NCI-H345 treated with DMSO at 0.1 percent for 48 hours (cell line): ENCODE results near the gene TRAF7.
"Not testable (repeated sequence)": the region's sequence is repeated elsewhere in the genome, so short reads cannot be mapped to it uniquely, and the experiment has no call there.

ENCODE experiments used
- DNase-seq: peaks from one replicate; lab custom pipeline; 2025; ENCODE audit not compliant: unreplicated experiment; lab: John Stamatoyannopoulos, UW

The TRAF7 gene

DNA sequence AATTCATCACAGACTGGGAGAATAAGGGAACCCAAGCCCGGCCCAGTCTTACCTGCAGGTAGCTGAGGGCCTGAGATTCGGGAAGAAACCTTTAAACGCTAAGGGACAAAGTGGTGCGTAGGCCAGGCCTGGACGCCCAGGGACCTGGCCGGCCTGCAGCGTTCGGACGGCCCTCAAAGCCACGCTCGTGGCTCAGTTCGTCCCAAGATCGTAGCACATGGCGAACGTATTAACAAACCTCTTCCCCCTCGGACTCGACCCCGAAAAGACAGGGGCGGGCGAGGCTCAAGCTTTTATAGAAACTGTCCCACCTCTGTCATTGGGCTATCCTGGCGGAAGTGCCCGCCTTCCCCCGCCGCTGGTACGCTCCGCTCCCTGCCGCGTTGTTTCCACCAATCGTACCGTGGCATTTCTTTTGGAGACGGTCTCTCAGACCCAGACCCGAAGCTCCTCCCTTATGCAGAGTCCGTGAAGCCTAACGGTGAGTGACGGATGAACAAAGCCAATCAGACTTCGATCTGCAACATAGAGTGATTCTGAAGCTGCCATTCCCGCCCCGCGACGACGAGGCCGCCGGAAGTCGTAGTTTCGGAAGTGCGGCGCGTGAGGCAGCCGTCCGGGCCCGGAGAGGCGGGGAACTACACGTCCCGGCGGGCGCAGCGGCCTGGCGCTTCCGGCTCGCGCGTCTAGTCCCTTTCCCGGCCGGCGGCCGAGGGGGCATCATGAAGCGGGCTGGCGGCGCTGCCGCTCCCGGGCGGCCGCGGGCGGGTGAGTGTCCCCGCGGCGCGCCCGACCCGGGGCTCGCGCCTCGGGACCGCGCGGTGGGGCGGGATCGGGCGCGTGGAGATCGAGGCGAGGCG is at the start of gene TRAF7:
Gene TRAF7, plus strand, starts transcription at position 692 of the 860 bp plus-strand sequence. CDS start 8,139 bp downstream, outside the sequence.
- peak; percentile 99 for DNase-seq

DNA sequence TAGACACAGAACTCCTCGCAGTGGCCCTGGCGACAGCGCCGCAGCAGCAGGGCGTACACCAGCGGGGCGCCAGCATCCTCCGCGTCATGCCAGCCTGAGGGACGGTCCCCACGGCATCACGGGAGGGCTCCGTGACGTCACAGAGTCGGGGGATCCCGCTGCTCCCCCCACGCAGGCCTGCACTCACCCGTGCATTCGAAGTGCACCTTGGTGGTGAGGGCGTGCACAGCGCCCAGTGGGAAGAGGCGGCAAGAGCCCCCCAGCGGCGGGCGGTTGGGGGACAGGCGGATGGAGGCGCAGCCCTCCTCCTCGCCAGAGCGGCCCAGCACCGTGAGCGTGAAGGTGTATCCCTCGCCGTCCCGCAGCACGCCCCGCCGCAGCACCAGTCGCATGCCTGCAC is 49.4 kb upstream of the TRAF7 start:
- DNase-seq: not testable (repeated sequence)

DNA sequence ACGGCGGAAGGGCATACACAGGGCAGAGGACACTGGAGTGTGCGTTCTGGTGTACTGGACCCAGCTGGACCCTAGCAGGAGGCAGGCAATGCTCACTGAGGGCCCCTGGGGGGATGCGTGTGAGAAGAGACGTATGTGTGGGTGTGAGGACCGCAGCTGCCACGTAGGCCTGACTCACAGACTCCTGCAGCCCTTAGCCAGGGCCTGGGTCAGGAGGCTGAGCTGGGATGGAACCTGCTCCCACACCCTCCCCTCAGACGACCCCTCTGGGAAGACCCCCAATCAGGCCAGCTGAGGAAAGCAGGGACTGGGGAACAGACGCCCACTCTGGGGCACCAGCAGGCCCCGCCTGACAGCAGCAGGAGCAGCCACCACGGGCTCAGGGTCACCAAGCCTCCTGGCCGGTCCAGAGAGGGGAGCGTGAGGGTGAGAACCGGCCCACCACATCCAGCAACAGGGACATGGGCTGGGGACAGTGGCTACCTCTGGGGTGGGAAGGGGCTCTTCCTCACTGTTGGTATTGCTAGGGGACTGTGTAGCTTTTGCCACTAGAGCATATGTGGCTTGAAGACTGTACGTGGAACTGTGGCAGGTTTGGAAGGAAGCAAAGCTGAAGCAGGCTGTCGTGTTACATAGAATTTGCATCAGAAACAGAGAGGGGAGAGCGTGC is 48.3 kb upstream of the TRAF7 start:
- DNase-seq: not testable (repeated sequence)

- not testable (repeated sequence) for DNase-seq
Observed at GRCh38 chr16:2107791-2108125, 47.8 kb upstream of the TRAF7 start.

DNA sequence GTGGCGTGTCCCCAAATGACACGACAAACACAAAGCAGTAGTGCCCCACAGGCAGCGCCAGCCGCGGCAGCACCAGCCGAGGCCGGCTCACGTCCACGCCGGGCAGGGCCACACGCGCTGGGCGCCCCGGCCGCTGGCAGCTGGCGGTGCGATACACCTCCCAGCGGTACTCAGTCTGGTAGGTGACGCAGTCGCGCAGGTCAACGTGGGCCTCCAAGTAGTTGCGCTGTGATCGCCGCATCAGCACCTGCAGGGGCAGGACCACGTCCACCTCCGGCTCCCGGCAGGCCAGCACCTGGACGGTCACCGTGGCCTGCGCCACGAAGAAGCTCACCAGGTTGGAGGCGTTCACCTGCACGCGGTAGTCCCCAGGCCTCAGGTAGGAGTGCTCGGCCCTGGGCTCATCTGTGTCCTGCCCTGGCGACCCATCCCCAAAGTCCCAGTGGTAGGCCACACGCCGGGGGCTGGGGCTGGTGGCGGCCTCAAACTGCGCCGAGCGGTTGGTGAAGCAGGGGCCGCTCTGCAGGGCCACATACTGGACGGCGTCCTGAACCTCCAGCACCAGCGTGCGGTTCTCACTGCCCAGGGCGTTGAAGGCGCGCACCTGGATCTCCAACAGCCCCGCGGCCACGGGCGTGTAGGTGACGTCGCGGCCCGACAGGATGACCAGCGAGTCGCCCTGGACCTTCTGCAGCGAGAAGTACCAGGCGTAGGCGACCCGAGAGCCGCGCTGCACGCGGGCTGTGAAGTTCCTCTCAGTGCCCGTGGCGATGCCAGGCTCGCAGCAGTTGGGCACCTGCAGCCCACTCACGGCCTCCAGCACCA is 46.9 kb upstream of the TRAF7 start:
- DNase-seq: not testable (repeated sequence)

DNA sequence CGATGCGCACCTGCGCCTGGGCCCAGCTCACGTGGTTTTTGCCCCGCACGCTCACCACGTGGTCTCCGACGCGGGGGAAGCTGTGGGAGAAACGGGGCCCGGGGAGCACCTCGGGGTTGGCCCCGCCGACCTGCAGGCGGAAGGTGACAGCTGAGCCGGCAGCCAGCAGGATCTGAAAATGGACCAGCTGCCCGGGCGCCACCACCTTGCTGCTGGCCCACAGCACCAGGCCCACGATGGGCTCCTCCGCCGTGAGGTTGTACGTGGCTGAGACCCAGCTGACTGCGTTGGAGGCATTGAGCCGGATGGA is 46.4 kb upstream of the TRAF7 start:
- DNase-seq: not testable (repeated sequence)

GRCh38 chr16:2109872-2110271 is 45.7 kb upstream of the TRAF7 start:
- DNase-seq: not testable (repeated sequence)

DNA sequence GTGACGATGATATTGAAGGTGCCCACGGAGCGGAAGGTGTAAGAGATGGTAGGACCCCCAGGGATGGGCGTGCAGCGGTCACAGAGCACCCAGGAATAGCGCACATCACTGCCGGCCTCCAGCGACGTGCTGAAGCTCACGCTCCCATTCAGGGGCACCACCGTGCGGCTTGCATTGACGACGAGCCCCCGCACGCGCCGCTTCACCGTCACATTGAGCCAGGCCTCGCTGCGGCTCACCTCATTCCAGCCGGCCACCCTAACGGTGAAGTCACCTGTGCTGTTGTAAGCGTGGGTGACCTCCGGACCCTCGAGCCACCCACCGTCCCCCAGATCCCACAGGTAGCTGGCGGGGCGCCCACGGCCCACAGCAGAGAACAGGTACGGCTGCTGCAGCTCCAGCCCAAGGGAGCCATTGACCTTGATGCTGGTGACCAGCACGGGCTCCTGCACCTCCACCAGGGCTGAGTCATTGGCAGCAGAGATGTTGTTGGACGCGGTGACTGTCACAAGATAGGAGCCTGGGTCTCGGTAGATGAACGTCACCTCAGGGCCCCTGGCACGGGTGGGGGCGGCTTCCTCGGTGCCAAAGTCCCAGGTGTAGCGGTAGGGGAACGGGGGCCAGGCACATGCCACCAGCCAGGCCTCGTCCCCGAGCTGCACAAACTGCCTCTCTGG is 45.1 kb upstream of the TRAF7 start:
- not testable (repeated sequence) for DNase-seq

- DNase-seq: not testable (repeated sequence)
Observed at GRCh38 chr16:2111009-2111353, 44.6 kb upstream of the TRAF7 start.

DNA sequence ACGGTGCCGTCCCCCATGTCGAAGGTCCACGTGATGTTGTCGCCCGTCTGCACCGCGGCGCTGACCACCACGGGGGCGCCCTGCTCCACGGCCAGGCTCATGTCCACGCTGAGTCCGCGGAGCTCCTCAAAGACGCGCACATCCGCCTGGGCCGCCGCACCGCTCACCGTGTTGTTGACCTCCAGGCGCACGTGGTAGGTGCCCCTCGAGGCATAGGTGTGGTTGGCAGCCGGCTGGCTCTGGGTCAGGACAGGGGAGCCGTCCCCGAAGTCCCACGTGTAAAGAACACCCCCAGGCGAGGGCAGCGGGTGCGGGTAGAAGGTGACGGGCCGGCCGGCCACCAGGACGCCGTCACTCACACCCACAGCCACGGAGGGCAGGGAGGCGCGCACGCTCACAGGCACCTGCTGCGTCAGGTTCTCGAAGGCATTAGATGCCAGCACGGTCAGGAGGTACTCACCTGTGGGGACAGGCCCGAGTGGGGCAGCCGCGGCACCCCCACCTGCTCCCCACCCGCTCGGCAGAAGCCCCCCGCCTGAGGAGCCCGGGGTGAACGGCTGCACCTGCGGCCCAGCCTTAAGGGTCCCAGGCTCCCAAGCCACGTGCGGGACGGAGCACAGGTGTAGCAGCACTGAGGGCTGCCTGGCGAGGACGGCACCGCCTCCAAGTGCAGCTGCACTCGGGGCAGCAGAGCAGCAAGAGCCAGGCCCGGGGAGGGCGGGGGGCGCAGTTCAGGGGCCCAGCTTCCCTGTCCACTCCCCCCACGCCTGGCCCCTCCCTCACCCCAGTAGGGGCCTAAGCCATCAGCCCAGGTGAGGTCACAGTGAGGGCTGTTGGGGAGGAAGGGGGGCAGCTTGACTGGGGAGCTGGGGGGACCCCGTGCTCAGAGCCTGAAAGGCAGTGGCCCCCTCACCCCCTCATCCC is 43.9 kb upstream of the TRAF7 start:
- DNase-seq: not testable (repeated sequence)

DNA sequence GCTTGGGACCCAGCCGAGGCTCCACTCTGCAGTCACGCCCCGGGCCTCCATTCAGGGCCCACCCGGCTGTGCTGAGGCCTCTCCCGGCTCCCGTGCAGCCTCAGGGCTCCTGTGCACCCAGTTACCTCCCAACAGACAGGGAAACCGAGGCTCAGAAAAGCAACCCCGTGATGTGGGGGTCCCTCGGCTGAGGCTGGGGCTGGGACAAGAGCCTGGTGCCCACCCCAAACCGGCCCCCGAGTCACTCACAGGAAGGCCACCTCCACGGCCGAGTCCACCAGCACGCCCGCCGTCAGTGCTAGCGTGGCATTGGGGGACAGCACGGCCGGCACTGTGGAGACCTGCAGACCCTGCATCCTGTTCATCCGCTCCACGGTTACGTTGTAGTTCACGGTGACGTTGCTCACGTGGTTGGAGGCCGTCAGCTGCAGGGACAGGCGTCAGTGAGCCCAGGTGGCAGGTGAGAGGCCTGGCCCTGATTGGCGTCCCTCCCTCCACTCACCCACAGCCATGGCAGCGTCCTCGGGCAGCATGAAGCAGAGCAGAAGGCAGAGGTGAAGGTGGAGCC is 43.0 kb upstream of the TRAF7 start:
- DNase-seq: not testable (repeated sequence)

- not testable (repeated sequence) for DNase-seq
Observed at GRCh38 chr16:2114225-2114624, 41.4 kb upstream of the TRAF7 start.

DNA sequence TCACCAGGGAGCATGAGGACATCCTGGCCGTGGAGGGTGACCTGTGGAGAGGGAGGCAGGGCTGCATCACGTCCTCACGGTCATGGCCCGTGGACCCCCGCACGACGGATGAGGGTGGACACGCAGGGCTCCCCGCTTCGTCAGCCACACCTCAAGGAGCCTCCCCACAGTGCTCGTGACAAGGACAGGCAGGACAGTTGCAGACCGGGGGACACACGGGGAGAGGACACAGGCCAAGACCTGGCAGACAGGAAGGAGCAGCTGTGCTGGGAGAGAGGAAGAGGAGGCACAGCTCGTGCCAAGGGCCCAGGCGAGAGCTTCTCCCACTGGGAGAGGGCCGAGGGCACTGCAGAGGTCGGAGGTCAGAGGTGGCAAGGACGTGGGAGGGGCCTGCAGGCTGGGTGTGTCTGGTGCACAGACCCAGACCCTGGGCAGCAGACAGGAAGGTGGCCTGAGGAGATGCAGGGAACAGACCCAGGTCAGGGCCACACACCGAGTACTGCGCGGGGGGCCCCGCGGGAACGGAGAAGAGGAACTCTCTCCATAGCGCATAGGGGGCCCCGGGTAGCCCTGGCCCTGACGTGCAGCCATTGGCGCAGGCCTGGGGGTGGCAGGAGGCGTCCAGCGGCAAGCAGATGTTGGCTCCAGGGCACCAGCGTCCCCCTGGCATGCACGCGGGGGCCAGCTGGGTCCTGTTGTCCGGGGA is 40.5 kb upstream of the TRAF7 start:
- DNase-seq: not testable (repeated sequence)

DNA sequence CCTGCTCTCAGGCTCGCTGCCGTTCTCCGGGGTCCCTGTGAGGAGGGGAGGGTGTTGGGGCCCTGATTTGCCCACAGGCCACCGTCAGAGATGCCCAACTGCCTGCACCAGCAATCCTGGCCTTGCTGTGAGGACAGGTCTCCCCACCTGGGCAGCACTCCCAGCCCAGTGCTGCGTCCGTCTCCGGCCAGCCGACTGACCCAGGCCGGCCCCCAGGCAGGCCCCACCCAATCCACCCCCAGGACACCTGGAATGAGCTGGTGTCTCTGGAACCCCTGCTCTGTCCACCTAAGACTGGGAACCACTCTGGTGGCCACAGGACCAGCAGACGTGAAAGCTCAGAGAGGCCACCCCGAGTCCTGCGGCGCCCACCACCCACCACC is 40.0 kb upstream of the TRAF7 start:
- DNase-seq: no peak

- DNase-seq: not testable (repeated sequence)
Observed at GRCh38 chr16:2116428-2116827, 39.2 kb upstream of the TRAF7 start.

DNA sequence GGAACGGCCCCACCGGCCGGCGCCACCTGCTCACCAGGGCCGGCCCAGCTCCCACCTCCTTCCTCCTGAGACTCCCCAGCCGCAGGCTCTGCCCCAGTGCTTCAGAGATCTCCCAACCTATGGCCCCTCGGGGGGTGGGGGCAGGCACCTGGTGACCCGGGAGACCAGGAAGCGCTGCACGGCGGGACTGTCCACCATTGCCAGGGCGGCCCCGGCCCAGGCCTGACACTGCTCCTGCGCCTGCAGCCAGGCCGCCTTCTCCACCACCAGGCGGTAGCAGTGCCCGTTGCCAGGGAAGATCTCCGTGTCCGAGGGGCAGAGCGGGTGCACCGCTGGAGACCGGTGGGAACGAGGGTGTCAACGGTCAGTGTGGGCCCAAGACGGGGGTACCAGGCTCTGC is 38.2 kb upstream of the TRAF7 start:
- DNase-seq: not testable (repeated sequence)

DNA sequence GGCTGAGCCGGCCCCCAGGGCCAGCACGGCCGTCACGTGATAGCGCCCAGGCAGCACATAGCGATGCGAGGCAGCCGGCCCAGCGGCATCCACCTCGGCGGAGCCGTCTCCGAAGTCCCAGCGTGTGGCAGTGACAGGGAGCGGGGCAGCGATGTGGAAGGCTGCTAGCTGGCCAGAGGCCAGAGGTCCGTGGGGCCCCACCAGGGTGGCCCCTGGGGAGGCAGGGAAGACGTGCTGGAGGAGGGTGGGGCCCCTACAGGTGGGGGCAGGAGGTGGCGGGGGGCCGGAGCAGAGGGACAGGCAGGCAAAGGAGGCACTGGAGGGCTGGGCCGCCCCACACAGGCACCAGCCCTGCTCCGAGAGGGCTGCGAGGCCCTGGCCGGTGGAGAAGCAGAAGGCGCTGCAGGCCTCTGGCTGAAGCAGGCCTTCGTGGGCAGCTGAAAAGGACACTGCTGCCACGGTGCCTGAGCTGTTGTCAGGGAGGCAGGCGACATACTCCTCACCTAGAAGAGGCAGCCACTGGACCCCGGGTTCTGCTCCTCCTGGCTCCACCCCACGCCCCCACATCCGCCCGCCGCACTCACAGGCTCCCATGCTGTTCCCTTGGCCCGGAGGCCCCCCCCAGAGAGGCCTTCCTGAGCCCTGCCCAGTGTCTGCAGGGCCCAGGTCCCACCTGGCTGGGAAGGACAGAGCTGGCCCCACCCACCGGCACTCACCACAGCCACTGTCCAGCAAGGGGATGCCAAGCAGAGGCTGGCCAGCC is 37.4 kb upstream of the TRAF7 start:
- DNase-seq: not testable (repeated sequence)

DNA sequence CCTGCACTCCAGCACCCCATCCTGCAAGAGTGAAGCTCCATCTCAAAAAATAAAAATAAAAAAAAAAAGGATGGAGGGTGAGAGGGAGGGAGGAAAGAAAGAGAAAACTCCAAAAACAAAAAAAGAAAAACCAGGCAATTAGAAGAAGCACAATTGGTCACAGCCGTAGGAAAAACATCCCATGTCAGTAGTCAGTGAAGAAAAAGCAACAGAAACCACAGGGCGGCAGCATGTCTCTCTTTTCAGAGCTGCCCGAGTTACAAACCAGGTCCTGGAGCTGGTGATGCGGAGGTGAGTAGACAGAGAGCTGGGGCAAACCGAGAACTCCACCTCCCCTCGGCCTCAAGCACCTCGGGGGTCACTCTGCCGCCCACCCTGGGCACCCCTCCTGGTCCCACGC is 34.3 kb upstream of the TRAF7 start:
- not testable (repeated sequence) for DNase-seq
